HG03095 (cell line): ENCODE measurements around the gene PCDH15.

Experiments
- ATAC-seq: cut with Tn5 transposase; IDR thresholded peaks from one replicate; pipeline ENCODE4 v1.9.1; 2021; ENCODE audit warnings: moderate library complexity; ENCODE audit not compliant: unreplicated experiment

Gene PCDH15

GRCh38 chr10:54800741-54801421 lies at the start of gene PCDH15:
Gene PCDH15 (minus strand): TSS chr10:54801231. CDS start chr10:54664262, 136,969 bp downstream.
- ATAC-seq: no peak

GRCh38 chr10:54843932-54844331 lies 42.9 kb upstream of the PCDH15 start:
- ATAC-seq: no peak

GRCh38 chr10:54843085-54843646 lies 42.1 kb upstream of the PCDH15 start:
- no peak for ATAC-seq

GRCh38 chr10:54837479-54837878 lies 36.4 kb upstream of the PCDH15 start:
- ATAC-seq: no peak

- ATAC-seq: no peak
These were observed 32.0 kb upstream of the PCDH15 start for GRCh38 chr10:54833029-54833428.

- no peak for ATAC-seq
These were observed 26.0 kb upstream of the PCDH15 start for GRCh38 chr10:54826994-54827560.

GRCh38 chr10:54815583-54815982 lies 14.6 kb upstream of the PCDH15 start:
- ATAC-seq: no peak

GRCh38 chr10:54808186-54808935 lies 7.3 kb upstream of the PCDH15 start:
- ATAC-seq: no peak

GRCh38 chr10:54799506-54799905 lies 1.5 kb downstream of the PCDH15 start:
- ATAC-seq: no peak

- no peak for ATAC-seq
These were observed 3.3 kb downstream of the PCDH15 start for GRCh38 chr10:54797636-54798321.

GRCh38 chr10:54796881-54797280 lies 4.2 kb downstream of the PCDH15 start:
- ATAC-seq: no peak

GRCh38 chr10:54776622-54777021 lies 24.4 kb downstream of the PCDH15 start:
- no peak for ATAC-seq

GRCh38 chr10:54772468-54773122 lies 28.4 kb downstream of the PCDH15 start:
- ATAC-seq: no peak

GRCh38 chr10:54769051-54769450 lies 32.0 kb downstream of the PCDH15 start:
- ATAC-seq: no peak

GRCh38 chr10:54758791-54759190 lies 42.2 kb downstream of the PCDH15 start:
- no peak for ATAC-seq

- no peak for ATAC-seq
These were observed 51.4 kb downstream of the PCDH15 start for GRCh38 chr10:54749623-54750022.

GRCh38 chr10:54745436-54745835 lies 55.6 kb downstream of the PCDH15 start:
- ATAC-seq: no peak

- ATAC-seq: no peak
These were observed 58.6 kb downstream of the PCDH15 start for GRCh38 chr10:54742416-54742815.

- no peak for ATAC-seq
These were observed 72.5 kb downstream of the PCDH15 start for GRCh38 chr10:54728511-54728910.

GRCh38 chr10:54722075-54722474 lies 79.0 kb downstream of the PCDH15 start:
- no peak for ATAC-seq

- ATAC-seq: no peak
These were observed 90.1 kb downstream of the PCDH15 start for GRCh38 chr10:54710918-54711317.
